Renal cortex interstitium (tissue), 11 donors: ENCODE data around the gene PLXNC1. TPM values are rescaled to one million over a fixed set of nuclear protein-coding genes. Genes with fewer than 3 reads are reported as not detected.

Experiments
- DNase-seq, 11 donors: peaks; one replicate each; pipeline ENCODE4 v3.0.0-alpha.2; 2013; ENCODE audit warnings: low read depth in 9 of 11, low spot score in 4 of 11; ENCODE audit errors: extremely low read depth in 1 of 11
- polyA plus RNA-seq, 3 donors: library from polyadenylated mRNA; unstranded; fragments of 120-200 nt; gene quantifications; one replicate each; pipeline ENCODE4 v1.2.1, GENCODE V29; 2013; ENCODE audit not compliant: insufficient read length in 3 of 3

PLXNC1 gene
- polyA plus RNA-seq, 3 donors: 6.4 to 8.1 (median 7.7) TPM

DNA sequence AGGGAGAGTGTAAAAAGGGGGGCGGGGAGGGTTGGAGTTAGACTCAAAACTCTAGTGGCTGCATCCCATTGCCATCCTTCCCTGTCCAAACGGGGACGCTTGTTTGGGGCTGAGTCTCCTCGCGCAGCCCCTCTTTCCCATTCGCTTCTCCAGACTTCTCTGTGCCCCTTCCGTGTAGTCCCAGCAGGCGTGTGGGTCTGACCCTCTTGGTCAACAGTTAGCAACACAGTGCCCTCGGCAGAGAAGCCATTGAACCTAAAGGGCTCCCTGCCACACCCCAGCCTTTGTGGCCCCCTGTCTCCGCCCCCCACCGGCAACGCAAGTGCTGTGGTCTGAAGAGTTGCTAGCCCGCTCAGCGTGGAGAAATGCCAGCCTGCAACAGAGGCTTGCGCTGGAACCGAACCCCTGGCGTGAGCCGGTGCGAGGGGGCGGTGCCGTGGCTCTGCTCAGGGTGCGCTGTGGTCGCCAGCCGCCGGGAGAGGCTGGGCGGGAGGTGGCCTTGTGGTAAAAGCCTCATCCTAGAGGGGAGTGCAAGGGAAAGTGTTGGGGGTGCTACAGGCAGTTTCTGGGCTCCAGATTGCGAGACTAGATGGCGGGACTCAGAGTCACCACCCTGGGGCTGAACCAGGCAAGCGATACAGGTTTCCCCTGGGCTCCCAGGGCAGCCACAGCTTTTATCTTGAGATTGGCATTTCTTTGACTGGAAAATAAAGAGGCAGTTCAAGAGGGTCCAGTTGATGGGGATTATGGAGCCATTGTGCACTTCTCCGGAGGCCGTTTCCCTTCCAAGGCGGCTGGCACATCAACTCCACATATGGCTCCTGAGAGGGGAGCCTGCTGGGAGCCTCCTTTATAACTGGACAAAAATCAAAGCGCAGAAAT, 2.1 kb downstream of the PLXNC1 start:
- no peak for DNase-seq

DNA sequence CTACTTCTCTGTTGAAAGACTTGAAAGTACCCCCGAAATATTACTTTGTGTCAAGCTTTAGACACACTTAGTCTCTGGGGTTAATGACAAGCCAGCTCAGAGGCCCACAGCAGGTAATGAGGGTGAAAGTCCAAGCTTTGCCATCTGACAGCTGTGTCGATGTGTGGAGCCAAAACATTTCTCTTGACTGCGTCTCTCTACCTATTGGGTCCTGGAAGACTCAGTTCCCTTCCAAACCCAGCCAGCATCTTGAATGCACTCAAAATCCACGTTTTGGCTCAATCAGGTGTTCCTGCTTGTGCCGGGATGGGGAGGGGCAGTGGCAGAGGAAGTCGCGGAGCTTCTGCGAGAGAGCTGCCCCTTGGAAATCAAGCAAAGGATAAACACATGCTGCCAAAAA, 3.2 kb downstream of the PLXNC1 start:
- peak in 1 of 11 donors; percentile 47 for DNase-seq

DNA sequence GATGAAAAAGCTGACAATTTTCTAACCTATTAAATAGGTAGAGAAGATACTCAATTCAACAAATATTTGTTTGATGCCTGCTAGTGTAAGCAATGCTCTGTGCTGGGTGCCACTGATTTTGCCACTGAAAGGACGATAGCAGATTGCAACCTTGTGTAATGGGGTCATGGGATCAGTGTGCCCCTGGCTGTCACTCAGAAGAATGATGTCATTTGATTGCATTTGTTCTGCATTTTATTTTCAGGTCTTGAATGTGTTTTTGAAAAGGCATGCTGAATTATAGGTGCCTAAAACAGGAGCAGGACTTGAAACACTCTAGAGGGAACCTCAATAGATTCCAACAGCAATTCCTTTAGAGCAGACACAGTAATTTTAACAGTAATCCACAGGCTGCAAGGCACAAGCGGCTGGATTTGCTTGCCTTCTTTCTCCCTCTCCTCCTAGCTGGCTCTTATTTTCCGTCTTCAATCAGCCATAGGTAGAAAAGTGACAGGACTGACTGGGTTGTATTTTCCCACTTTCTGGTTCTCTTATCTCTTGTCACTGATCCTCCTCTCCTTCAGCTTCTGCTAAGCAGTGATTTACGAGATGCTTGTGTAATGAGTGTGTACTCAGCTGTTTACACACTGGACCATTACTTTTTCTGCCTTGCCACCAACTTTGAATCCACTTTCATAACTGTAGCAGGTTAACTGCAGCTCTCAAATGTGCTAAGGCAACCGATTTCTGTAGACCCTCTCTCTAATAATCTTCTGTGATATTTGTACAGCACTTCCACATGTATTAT, 4.1 kb downstream of the PLXNC1 start:
- no peak for DNase-seq

DNA sequence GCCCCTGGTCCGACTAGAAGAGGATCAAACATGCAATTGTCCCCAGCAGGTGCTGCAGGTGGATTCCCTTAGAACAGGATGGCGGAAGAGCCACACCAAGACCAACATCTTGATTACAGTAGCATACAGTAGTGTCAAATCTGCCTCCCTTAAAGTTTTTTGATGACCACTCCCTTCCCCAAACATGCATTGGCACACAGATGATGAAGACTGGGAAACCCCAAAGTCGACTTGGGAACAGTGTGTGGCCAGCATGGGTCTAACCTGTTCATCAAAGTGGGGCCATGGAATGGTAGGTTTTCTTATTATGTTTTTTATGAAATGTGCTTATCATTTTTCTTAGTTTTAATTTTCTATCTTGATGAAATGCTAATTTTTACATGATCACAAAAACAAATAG, 8.8 kb downstream of the PLXNC1 start:
- DNase-seq: no peak

DNA sequence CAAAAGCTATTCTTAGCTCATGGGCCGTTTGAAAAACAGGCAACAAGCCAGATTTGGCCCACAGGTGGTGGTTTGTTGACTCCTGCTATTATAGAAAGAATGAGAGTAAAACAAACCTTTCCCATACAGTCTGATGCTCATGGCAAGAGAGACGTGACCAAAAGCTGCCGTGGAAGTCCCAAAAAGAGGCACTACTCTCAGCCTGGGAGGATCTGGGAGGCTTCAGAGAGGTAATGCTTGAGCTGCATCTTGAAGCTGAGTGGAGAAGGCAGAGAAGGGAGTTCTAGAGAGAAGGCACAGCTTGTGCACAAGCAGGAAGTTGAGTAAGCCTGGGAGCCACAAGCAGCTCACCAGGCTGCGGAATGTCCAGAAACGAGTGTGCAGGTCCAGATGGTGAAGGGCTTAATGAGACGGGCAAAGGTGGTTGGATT, 9.6 kb downstream of the PLXNC1 start:
- no peak for DNase-seq

DNA sequence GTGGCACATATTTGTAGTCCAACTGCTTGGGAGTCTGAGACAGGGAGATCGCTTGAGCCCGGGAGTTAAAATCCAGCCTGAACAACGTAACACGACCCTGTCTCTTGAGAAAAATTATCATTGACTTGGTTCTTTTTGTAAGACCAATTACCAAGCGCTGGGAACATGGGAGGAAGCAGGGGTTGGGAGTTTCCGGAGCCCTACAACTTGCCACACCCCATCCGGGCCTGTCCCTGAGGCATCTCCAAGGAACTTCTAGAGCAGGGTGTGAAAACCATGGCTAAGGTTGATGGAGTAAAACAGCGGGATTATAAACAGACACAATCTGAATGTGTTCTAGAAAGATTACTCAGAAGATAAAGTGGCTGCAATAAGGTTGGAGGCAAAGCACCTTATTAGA, 10.3 kb downstream of the PLXNC1 start:
- DNase-seq: no peak

DNA sequence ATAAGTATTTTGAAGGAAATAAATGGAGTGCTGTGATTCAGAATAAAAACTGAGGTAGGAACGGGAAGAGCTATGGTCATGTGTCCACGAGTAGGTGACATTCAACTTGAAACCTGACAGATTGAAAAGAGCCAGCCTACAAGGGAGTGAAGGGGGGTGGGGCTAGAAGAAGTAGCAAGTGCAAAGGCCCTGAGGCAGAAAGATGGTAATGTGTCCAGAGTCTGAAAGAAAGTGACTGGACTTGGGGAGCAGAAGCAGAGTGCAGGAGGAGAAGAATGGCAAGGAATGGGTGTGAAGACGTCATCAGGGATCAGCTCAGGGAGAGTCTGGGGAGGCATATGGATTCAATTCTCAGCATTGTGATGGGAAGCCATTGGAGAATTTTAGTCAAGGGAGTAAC, 13.7 kb downstream of the PLXNC1 start:
- DNase-seq: no peak

DNA sequence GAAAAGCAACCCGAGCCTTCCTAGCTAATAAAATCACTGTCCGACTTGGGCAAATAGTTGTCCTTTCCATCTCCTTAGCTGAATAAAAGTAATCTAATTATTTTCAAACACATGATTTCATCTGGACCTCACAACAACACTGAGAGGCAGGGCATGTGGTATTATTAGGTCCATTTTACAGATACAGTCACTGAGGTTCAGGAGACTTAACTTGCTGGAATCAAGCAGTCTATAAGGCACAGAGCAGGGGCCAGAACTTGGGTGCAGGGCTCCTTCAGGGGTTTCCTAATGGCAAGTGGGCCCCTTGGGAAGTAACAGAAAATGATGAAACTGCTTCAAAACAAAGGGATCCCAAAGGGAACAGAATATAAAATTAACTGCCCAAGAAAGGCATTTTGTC, 15.5 kb downstream of the PLXNC1 start:
- no peak for DNase-seq

DNA sequence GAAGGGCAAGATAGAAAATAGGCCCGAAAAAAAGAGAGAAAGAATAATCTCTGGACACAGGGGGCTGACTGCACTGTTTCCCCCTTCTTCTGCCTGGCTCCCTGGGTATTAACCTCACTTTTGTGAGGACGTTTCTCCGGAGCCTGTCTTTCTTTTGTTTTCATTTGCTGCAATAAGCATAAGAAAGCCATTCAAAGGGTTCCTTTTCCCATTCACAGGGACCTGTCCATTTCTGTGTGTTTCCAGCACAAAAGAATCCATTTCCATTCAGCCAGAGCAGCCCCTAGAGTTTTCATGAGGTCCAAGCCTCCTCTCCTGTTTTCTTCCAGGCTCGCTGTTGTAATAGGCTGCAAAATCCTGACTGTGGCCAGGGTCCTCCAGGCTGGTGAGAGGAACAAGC, 16.8 kb downstream of the PLXNC1 start:
- no peak for DNase-seq

DNA sequence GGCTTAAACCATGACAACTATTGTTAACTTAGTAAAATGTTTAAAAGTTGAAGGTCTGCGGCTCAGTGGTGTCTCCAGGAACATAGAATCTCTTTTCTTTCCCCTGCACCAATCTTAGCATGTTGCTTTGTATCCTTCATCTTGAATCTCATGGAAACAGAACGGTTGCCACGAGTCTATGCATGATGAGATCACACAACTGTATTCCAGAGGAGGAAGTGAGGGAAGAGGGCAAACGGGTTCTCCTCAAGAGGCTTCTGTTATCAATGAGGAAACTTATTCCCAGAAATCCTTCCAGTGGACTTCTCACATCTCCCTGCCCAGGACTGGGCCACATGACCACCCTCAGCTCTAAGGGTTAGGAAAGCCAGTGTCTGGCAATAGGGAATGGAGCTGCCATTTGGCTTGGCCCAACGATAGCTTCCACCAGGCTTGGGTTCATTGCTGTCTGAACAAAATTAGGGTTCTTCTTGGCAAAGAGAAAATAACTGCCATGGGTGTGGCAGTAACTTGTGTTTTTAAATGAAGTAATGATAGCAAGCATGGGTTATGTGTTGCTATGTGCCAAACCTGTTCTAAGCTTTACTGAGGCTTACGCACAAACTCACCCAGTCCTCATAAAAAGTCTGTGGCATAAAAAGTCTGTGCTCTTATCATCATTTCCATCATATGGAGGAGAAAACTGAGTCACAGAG, 17.4 kb downstream of the PLXNC1 start:
- DNase-seq: no peak

DNA sequence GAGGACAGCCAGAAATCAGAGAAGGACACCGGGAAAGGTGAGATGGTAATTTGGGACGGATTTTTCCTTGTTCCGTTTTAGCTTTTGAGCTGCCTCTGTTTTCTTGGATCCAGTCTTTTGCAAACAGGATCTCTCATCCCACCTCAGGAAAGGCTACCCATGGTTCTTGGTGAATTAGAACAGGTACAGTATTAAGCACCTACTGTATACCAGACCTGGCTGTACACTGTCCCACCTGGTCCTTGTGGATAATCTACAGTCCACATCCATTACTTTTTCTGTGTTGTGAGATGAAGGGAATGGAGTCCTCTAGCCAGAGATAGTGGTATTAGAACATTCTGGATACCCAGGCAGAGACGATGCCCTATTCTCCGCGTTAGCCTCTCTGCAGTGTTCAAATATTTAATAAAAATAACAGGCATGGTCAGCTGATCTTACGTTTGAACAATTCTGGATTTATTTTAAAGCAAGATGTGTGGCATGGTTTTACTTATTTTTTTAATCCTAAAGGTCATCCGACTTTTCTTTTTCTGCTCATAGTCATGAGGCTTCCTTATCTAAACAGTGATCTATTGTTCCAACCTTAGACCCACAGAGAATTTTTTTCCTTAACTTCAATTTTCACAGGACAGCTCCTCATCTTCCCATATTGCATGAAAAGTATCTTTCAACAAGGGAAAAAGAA, 18.8 kb downstream of the PLXNC1 start:
- no peak for DNase-seq

DNA sequence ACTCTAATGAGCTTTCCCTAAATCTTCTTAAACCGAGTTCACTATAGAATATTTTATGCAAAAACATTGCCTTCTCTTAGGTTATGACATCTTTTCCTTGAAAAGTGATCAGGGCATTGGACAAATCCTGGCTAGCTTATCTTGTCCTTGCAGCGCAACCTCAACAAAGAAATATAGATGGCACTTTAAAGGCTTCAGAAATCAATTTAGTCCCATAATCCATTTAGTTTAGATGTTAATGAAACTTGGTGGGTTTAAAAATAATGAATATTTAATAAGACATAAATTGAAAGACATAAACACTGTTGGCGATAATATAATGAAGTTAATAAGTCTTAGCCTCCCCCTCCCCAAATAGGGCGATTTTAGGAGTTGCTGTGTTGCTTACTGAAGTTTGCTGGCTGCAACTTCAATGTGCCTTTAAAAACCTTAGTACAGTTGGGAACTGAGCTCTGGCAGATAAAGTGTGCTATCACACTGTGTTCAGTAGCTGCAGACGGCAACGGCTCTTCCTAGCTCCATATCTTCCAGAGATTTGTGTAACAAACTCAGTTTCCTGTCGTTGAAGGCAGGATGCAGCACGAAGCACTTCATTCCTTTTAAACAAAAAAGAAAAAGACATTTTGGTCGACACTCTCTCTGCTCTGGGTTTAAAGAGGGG, 19.5 kb downstream of the PLXNC1 start:
- no peak for DNase-seq

DNA sequence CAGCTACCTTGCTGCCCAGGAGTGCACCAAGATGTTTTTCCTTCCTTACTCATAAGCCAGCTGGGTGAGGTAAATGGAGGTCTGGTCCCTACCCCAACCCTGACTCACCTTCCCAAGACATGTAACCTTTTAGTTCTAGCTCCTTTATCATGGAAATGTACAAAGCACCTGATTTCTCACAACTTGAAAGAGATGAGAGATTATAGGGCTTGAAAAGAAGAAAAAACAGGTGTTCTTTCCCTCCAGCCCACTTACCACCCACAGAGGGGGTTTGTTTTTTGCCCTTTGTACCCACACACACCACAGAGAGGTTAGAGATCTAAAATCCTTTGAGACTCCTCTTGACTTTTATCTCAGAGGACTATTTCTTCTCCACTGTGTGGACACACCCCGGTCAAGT, 21.1 kb downstream of the PLXNC1 start:
- no peak for DNase-seq

DNA sequence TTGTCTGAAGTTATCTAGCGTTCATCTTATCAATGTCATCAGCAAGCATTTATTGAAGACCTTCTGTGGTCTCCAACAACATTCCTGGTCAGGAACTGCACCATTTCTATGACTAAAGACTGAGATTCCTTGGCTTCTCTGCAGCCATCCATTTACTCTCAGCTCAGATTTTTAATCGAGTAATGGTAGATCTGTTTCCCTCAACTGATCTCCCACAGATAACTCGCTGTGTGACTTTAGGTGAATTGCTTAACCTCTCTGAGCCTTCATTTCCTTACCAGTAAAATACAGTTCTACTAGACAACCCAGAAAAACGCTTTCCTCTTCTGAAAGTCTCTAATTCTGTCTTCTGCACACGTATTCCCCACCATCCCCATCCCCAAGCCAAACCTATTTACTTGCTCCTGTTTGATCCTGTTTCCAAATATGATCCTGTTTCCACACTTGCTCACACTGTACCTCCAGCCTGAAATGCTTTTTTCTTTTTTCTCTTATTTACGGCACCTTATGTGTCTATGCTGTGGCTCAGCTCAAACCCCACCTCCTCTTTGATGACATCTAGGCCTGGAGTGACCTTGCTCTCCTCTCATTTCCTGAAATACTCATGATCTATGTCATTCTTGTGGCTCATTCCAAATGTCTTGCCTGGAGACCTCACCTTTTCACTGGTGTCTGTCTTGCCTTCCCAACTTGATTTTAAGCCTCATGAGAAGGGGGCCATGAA, 21.8 kb downstream of the PLXNC1 start:
- DNase-seq: no peak

DNA sequence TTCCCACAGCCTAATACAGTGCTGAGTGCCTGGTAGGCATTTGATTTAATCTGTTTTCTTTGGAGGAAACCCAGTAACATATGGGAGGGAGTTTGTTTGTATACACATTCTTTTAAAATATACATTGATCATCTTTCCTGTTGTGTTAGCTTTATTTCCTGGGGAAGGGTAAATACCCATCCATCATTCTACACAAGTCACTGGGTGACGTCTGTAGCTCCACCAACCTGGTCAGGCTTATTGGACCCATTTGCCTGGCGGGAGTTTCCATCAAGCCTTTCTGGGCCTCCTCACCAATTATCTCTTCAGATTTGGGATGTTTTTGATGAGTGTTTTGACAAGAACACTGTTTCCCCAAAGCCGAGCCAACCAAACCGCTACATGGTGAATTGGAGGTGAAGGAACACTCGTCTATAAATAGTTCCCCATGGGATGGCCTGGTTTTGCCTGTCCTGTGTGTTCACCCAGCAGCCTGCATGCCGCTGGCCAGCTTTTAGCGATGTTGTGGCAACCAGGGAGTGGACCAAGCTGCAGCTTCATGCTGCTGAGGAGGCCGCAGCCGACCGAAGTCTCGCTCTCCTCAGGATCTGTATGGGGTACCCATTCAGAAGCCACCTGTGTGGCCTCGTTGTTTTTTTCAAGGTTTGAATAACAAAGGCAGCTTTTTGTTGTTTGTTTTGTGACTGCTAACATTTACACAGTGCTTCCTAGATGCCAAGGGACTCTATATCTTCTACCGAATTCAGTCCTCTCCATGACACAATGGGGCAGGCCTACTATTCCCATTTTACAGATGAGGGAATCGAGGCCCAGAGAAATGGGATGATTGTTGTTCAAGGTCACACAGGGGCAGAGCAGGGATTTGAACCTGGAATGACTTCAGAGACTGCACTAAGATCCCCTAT, 22.6 kb downstream of the PLXNC1 start:
- DNase-seq: no peak

DNA sequence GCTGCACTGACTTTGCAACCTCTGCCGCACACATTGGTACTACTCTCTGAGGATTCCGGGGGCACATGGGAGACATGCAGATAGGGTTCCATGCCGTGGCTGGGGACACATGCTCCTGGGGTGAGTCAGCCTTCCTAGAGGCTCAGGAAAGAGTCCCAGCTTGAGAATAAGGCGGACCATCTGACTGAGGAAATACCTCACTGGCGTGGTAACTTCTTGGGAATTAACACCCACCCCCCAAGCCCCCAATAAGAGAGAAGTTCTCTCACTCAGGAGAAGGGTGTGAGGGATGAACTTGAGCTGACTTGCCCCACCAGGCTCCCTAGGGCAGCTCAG, 23.2 kb downstream of the PLXNC1 start:
- DNase-seq: no peak

DNA sequence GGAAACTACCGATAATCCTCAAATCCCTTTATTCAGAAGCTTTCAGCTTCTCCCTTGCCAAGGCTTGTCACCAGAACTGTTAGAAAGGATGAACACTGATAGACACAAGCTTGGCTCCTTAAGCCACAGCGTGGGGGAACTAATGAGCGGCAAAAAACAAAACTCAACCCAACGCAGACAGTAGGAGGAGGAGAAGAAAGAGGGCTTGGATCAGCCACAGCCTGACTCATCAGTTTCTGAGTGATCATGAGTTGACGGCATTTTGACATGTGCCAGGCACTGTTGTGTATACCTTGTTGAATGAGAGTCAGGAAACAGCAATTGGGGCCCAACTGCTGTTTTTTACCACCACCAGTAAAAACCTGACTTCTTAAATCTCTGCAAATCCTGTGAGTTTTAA, 23.7 kb downstream of the PLXNC1 start:
- no peak for DNase-seq
